Fibroblast of villous mesenchyme (primary cell): Measurements from ENCODE around the gene PCSK2. TPM values are rescaled to one million over a fixed set of nuclear protein-coding genes. Genes with fewer than 3 reads are reported as not detected.

ENCODE experiments used
- DNase-seq: peaks from one replicate; pipeline ENCODE4 v3.0.0-alpha.2; 2010; ENCODE audit warnings: low read depth
- H3K4me3 ChIP-seq: 2 replicates; pipeline ENCODE4 v1.5.1; 2011; ENCODE audit warnings: low read depth, mild to moderate bottlenecking, low read length
- total RNA-seq: library from RNA; depleted of rRNA; stranded (reverse); fragments of >200 nt; gene quantifications from 2 replicates; pipeline ENCODE4 v1.2.3, GENCODE V29; 2012
- TF ChIP-seq, protein P1 (sequence below): IDR thresholded peaks from 2 replicates; pipeline ENCODE4 v1.5.1; 2012; ENCODE audit warnings: low read depth, mild to moderate bottlenecking, low read length; ENCODE audit not compliant: insufficient read depth

PCSK2 gene
- total RNA-seq, 1 donor, result not detected

DNA sequence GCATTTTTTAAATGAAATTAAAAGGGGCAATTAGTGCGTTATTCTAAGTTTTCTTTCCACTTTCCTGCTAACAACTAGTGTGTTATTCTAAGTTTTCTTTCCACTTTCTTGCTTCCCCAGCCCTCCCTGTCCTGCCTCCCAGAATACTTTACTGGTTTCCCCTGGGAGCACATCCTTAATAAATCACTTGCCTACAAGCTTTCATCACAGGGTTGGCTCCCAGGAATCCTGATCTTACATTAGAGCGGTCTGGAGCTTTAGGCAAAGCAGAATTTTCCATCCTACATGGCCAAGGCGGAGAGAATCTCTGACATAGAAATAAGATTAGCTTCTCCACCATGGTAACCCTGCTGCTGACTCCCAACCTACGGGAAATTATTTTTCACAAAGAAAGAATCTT lies 154.0 kb downstream of the PCSK2 start:
- DNase-seq, result no peak
- TF ChIP-seq, protein P1, sequence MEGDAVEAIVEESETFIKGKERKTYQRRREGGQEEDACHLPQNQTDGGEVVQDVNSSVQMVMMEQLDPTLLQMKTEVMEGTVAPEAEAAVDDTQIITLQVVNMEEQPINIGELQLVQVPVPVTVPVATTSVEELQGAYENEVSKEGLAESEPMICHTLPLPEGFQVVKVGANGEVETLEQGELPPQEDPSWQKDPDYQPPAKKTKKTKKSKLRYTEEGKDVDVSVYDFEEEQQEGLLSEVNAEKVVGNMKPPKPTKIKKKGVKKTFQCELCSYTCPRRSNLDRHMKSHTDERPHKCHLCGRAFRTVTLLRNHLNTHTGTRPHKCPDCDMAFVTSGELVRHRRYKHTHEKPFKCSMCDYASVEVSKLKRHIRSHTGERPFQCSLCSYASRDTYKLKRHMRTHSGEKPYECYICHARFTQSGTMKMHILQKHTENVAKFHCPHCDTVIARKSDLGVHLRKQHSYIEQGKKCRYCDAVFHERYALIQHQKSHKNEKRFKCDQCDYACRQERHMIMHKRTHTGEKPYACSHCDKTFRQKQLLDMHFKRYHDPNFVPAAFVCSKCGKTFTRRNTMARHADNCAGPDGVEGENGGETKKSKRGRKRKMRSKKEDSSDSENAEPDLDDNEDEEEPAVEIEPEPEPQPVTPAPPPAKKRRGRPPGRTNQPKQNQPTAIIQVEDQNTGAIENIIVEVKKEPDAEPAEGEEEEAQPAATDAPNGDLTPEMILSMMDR, result no peak
- H3K4me3 ChIP-seq, result no peak overlapping the region

- TF ChIP-seq, protein P1, result no peak
- H3K4me3 ChIP-seq, result no peak overlapping the region
- no peak for DNase-seq
Observed at GRCh38 chr20:17381724-17382123, 154.9 kb downstream of the PCSK2 start.

- DNase-seq, result no peak
- TF ChIP-seq, protein P1, result no peak
- no peak overlapping the region for H3K4me3 ChIP-seq
Observed at GRCh38 chr20:17385798-17386197, 159.0 kb downstream of the PCSK2 start.

GRCh38 chr20:17390655-17391054 lies 163.8 kb downstream of the PCSK2 start:
- TF ChIP-seq, protein P1, result no peak
- DNase-seq, result no peak
- no peak overlapping the region for H3K4me3 ChIP-seq

- no peak overlapping the region for H3K4me3 ChIP-seq
- no peak for DNase-seq
- TF ChIP-seq, protein P1, result no peak
Observed at GRCh38 chr20:17391127-17391771, 164.4 kb downstream of the PCSK2 start.

GRCh38 chr20:17394411-17394810 lies 167.6 kb downstream of the PCSK2 start:
- TF ChIP-seq, protein P1, result no peak
- no peak for DNase-seq
- H3K4me3 ChIP-seq, result no peak overlapping the region

- H3K4me3 ChIP-seq, result no peak overlapping the region
- DNase-seq, result no peak
- TF ChIP-seq, protein P1, result no peak
Observed at GRCh38 chr20:17395729-17396128, 168.9 kb downstream of the PCSK2 start.
